ENCODE data around the gene PROKR1. TPM values are rescaled to one million over a fixed set of nuclear protein-coding genes. Genes with fewer than 3 reads are reported as not detected.
A peak's percentile ranks its signal among the peaks of the same experiment; 100 is the strongest.
"Not testable (repeated sequence)": the region's sequence is repeated elsewhere in the genome, so short reads cannot be mapped to it uniquely, and the experiment has no call there.

PROKR1 gene
- not detected in 2 replicates for total RNA-seq
- not detected for polyA plus RNA-seq (2012)

DNA sequence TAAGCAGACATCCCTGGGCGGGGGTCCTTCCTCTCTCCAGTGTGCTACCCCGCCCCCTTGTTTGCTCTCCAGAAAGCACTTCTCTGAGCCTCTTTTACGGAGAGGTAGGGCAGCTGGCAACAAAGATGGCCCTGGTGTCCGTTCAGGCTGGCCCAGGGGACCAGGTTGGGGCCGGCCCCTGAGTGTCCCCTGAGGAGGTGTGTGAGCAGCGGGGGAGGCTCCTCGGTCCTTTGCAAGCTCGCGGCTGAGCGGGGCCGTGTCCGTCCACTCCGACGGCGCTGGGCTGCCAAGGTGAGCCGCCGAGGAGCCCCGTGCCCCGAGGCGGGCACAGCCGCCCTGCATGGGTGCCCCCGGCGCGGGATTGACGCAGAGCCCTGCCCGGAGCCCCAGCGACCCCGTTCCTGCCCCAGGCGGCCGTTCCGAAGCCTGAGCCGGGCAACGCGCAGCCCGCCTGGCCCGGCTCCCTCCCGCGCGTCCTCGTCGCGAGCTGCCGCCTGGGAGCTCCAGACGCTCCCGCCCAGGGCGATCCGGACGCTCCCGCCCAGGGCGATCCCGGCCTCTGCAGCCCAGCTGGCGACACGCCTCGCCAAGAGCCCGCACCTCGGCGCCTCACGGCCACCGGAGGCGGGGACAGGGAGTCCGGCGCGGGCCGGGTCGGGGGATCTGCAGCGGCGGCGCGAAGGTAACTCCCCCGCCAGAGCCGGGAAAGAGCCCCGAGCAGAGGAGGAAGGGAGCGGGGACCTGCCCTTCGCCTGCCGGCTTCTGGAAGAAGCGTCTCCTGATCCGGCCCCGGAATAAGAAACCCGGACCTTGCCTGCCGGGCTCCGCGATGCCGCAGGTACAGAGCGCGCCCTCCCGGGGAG, at the start of gene PROKR1:
PROKR1 (plus strand) TSS at position 569 of the 863 bp plus-strand sequence. CDS start 2,243 bp downstream, outside the sequence.
- DNase-seq (ENCODE audit: low read depth), result peak; percentile 24

GRCh38 chr2:68594041-68594440, 49.3 kb upstream of the PROKR1 start:
- no peak for DNase-seq (ENCODE audit: low read depth)

DNA sequence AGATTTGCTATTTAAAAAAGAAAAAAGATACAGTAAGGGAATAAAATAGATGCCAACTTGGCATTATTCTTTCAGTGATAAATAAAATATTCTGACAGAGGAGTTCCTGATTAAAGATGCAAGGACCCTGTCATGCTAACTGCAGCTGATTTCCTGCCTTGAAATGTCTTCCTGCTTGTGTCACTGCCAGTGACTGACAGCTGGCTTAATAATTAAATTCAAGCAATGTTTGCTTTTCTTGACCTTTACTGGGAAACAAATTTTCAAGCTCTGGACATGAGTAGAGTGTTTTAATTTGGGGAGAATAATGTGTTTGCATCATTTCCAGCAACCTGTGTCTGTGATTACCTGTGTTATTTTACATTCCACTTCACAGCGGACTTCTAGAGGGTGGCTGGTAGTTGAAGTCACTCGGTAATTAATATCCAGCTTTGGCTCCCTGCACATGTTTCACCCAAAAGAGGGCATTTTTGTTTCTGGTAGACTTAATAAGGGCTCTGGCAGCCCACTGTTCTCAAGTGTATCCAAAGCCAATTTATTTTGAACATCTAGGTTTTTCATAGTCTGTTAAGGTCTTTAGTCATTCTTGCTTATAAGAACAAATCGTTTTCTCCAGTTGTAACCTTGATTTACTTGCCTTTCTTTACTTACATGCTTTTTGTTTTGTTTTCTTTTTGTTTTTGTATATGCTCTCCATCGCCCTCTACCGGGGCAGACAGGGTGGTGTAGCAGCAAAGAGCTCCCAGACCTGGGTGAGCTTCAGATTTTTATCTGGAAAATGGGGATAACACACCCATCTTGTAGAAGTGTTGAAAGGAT, 48.5 kb upstream of the PROKR1 start:
- DNase-seq (ENCODE audit: low read depth), result peak; percentile 53

GRCh38 chr2:68595493-68595785, 47.9 kb upstream of the PROKR1 start:
- DNase-seq (ENCODE audit: low read depth), result not testable (repeated sequence)

DNA sequence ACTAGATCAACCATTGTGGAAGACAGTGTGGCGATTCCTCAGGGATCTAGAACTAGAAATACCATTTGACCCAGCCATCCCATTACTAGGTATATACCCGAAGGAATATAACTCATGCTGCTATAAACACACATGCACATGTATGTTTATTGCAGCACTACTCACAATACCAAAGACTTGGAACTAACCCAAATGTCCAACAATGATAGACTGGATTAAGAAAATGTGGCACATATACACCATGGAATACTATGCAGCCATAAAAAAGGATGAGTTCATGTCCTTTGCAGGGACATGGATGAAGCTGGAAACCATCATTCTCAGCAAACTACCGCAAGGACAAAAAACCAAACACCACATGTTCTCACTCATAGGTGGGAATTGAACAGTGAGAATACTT, 42.9 kb upstream of the PROKR1 start:
- DNase-seq (ENCODE audit: low read depth), result not testable (repeated sequence)

- DNase-seq (ENCODE audit: low read depth), result no peak
Measured at GRCh38 chr2:68603059-68603458, 40.3 kb upstream of the PROKR1 start.

- no peak for DNase-seq (ENCODE audit: low read depth)
Measured at GRCh38 chr2:68604077-68604476, 39.3 kb upstream of the PROKR1 start.

DNA sequence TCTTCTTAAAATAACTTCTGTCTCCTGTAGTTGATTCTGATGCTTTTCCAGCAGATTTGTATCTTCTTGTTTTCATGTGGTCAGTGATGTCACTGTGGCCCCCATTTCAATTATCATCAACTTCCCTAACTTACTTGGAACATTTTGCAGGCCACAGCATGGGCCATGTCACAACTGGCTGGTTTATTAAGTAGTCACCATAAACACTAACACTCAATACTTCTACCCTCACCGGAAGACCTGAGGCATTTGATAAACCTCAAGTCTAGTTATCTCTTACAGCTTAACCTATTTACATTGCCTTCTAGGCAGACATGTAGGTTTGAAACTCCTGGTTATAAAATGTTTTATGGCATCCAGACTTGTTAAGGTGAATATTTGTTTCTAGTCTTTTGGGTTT, 37.4 kb upstream of the PROKR1 start:
- no peak for DNase-seq (ENCODE audit: low read depth)

DNA sequence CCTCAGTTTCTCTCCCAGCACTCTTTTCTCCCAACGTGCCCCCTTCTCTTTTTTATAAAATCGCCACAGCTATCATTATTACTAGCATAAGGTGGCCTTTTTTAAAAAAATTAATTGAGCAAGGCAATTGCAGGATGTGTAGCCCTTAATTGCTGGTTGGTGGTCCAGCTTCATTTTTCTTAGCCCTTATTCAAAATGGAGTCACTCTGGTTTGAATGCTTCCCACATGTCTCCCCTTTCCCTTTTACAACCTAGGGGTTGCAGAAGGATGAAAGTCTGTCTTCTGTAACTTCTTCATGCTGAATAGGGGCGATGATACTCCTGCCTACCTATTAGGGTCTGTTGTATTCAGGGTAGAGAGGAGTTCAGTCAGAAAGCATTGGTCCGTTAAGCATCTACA, 36.6 kb upstream of the PROKR1 start:
- no peak for DNase-seq (ENCODE audit: low read depth)

DNA sequence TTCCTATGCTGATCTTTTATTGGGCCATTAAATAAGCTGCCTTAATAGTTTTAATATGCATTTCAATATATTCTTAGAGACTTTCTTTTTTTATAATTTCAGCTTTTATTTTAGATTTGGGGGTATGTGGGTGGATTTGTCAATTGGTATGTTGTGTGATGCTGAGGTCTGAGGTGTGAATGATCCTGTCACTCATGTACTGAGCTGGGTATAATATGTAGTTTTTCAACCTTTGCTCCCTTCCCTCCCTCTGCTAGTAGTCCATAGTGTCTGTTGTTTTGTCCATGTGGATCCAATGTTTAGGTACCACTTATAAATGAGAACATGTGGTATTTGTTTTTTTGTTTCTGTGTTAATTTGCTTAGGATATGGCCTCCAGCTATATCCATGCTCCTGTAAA, 35.5 kb upstream of the PROKR1 start:
- no peak for DNase-seq (ENCODE audit: low read depth)

DNA sequence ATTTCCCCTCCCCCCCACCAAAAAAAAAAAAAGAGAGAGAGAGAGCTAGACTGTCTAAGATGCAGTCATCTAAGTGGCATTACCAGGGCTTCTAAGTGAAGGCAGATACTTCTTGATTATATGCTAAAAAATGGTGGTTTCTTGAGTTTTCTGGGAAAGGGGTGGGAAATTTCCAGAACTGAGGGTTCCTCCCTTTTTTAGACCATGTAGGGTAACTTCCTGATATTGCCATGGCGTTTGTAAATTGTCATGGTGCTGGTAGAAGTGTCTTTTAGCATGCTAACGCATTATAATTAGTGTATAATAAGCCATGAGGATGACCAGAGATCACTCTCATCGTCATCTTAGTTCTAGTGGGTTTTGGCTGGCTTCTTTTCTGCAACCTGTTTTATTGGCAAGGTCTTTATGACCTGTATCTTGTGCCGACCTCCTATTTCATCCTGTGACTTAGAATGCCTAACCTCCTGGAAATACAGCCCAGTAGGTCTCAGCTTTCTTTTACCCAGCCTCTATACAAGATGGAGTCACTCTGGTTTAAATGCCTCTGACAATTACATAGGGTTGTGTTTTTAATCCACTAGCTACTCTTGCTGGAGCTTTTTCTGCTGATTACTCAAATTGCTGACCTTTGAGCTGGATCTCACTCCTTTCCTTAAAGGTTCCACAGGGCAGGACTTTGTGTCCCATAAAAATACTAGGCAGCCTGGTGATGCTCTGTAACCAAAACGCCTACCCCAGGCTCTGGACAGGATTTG, 30.4 kb upstream of the PROKR1 start:
- no peak for DNase-seq (ENCODE audit: low read depth)

- no peak for DNase-seq (ENCODE audit: low read depth)
Measured at GRCh38 chr2:68620772-68621171, 22.6 kb upstream of the PROKR1 start.

GRCh38 chr2:68623820-68624219, 19.6 kb upstream of the PROKR1 start:
- DNase-seq (ENCODE audit: low read depth), result no peak

DNA sequence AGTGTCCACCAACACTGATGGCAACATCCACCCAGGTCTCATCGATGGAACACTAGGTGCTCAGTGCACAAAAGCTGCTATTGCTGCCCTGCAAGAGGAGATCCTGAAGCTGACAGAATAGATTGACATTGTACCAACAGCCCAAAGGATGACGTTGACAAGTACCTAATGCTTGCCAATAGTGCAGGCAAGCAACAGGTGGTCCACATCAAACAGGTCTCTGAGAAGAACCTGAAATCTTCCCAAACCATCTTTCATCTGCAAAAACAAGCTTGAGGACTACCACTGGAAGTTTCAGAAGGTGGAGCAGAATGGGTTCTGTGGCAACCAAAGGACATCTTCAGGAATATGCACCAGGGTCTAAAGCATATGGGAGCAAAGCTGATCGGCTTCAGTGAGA, 15.8 kb upstream of the PROKR1 start:
- no peak for DNase-seq (ENCODE audit: low read depth)

DNA sequence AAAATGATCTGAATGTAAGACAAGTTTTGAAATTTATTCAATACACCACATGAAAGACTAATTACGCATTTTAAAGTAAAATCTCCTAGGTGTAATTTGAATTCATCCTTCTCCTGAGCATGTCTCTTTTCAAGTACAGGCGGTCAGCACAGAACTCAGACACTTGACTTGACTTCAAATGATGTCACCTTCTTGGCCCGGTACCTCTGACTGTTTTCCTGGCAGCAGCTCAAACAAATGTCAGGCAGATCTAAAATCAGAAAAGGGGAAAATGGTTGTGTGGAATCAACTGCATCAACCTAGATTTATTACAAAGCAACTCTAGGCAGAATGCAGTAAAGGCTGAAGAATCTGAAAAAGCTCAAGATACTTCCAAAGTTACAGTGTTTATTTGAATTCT, 11.4 kb upstream of the PROKR1 start:
- no peak for DNase-seq (ENCODE audit: low read depth)

- DNase-seq (ENCODE audit: low read depth), result no peak
Measured at GRCh38 chr2:68637047-68637446, 6.3 kb upstream of the PROKR1 start.

GRCh38 chr2:68643874-68644485, 601 bp downstream of the PROKR1 start:
- no peak for DNase-seq (ENCODE audit: low read depth)

- DNase-seq (ENCODE audit: low read depth), result no peak
Measured at GRCh38 chr2:68645523-68645922, 2.1 kb downstream of the PROKR1 start.

GRCh38 chr2:68646303-68646702, 2.9 kb downstream of the PROKR1 start:
- no peak for DNase-seq (ENCODE audit: low read depth)

GRCh38 chr2:68650645-68651044, 7.3 kb downstream of the PROKR1 start:
- DNase-seq (ENCODE audit: low read depth), result no peak

DNA sequence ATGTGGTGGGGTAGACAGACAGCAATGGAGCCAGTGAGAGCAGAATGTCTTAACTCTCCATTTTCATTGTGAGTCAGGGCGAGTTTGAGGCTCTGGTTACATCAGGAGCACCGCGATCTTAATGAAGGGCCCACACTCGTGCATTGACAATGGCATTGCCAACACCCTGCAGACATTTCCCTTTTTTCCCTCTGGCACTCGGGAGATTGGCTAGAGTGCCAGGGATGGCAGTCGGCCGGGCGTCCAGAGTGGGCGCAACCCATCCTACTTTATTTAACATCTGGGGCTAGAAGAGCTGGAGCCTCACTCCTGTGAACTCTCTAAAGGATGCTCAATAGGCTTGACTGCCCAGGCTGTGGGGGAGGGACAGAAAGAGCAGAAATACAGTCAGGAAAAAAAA, 9.7 kb downstream of the PROKR1 start:
- no peak for DNase-seq (ENCODE audit: low read depth)

All from myocyte (in vitro differentiated cells).